ENCODE data around the gene VPS41.

Gene VPS41

GRCh38 chr7:38686888-38687287, 222.1 kb downstream of the VPS41 start:
- no peak for TF ChIP-seq CTCF (IDR thresholded peaks at IDR 0.05; ENCODE audit: control insufficient read depth, extremely low read depth, insufficient read depth)
- no peak for DNase-seq (ENCODE audit: low read depth)
- H3K4me3 ChIP-seq (ENCODE audit: low read depth, low read length), result no peak overlapping the region

GRCh38 chr7:38685851-38686250, 223.1 kb downstream of the VPS41 start:
- no peak overlapping the region for H3K4me3 ChIP-seq (ENCODE audit: low read depth, low read length)
- DNase-seq (ENCODE audit: low read depth), result no peak
- no peak for TF ChIP-seq CTCF (IDR thresholded peaks at IDR 0.05; ENCODE audit: control insufficient read depth, extremely low read depth, insufficient read depth)

DNA sequence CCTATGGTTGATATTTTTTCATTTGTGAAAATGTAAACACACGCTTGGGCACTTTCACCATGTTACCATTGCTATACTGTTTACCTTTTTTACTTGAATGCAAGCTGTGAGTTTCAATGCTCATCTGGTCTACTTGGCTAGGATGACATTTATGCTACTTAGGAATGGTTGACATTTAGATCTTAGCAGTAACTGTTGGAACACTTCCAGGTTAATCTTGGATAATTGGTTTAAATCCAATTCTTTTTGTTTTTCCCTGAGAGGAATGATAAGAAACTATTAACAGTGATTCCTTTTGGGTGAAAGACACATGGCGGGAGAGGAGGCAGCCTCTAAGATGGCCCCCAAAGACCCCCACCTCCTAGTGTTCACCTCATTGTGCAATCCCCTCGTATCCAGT, 226.4 kb downstream of the VPS41 start:
- no peak for TF ChIP-seq CTCF (IDR thresholded peaks at IDR 0.05; ENCODE audit: control insufficient read depth, extremely low read depth, insufficient read depth)
- DNase-seq (ENCODE audit: low read depth), result peak; percentile 46
- no peak overlapping the region for H3K4me3 ChIP-seq (ENCODE audit: low read depth, low read length)

GRCh38 chr7:38681882-38682281, 227.1 kb downstream of the VPS41 start:
- TF ChIP-seq CTCF (IDR thresholded peaks at IDR 0.05; ENCODE audit: control insufficient read depth, extremely low read depth, insufficient read depth), result no peak
- H3K4me3 ChIP-seq (ENCODE audit: low read depth, low read length), result no peak overlapping the region
- peak; percentile 34 for DNase-seq (ENCODE audit: low read depth)

GRCh38 chr7:38679419-38679818, 229.6 kb downstream of the VPS41 start:
- no peak overlapping the region for H3K4me3 ChIP-seq (ENCODE audit: low read depth, low read length)
- DNase-seq (ENCODE audit: low read depth), result no peak
- TF ChIP-seq CTCF (IDR thresholded peaks at IDR 0.05; ENCODE audit: control insufficient read depth, extremely low read depth, insufficient read depth), result no peak

DNA sequence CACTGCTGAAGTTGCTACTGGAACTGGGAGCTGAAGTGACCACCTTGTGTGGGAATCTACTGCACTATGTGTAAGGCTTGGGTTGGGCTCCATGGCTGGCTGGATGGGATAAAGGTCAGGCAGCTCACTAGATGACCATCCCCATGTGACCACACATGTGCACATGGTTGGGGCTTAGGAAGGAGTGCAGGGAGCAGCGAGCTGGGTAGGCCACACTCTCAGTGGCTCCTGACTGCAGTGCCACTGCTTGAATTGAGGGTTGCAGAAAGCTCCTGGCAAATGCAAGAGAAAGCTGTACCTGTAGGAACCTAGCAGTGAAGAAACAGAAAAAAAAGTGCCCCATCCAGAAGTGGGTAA, 230.3 kb downstream of the VPS41 start:
- no peak overlapping the region for H3K4me3 ChIP-seq (ENCODE audit: low read depth, low read length)
- no peak for TF ChIP-seq CTCF (IDR thresholded peaks at IDR 0.05; ENCODE audit: control insufficient read depth, extremely low read depth, insufficient read depth)
- DNase-seq (ENCODE audit: low read depth), result no peak

GRCh38 chr7:38677981-38678697, 230.9 kb downstream of the VPS41 start:
- no peak overlapping the region for H3K4me3 ChIP-seq (ENCODE audit: low read depth, low read length)
- TF ChIP-seq CTCF (IDR thresholded peaks at IDR 0.05; ENCODE audit: control insufficient read depth, extremely low read depth, insufficient read depth), result no peak
- DNase-seq (ENCODE audit: low read depth), result no peak
